Stimulated activated CD4-positive, alpha-beta T cell treated with anti-CD3 and anti-CD28 coated beads, Interleukin-15, amount 100 ng/mL, for 24 hours (primary cell): ENCODE data around the gene VPS13C.

Source experiments
- DNase-seq: peaks from one replicate; pipeline ENCODE4 v3.0.0-alpha.2; 2020

The VPS13C gene

GRCh38 chr15:61839546-61839945 is 220.7 kb downstream of the VPS13C start:
- DNase-seq: no peak

DNA sequence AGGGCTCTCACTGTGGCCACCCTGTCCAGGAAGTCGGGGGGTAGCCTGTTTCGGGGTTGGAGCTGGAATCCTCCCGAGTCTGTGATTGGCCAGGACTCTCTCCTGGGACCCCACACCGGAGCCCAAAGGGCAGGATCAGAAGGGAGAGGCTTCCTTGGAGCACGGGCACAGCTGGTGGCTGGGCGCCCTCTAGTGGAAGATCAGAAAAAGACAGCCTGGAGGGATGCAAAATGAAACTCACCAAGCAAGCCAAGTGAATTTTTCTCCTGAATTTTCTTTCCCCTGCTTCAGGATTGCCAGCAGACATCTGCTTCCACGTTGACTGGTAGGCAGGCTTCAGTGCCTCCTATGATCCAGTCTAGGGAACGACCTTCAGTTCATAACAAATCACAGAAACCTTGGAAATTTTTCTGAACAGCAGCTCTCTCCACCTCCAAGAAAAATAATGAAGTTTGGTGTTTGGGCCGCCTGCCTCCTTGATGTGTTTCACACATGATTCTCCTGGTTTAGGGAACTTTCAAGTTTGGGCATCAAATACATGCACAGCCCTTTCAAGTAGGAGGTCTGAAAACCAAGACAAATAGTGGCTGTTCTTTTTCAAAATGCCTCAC is 224.6 kb downstream of the VPS13C start:
- DNase-seq: peak; percentile 67

- no peak for DNase-seq
These were observed 225.2 kb downstream of the VPS13C start for GRCh38 chr15:61835029-61835428.

DNA sequence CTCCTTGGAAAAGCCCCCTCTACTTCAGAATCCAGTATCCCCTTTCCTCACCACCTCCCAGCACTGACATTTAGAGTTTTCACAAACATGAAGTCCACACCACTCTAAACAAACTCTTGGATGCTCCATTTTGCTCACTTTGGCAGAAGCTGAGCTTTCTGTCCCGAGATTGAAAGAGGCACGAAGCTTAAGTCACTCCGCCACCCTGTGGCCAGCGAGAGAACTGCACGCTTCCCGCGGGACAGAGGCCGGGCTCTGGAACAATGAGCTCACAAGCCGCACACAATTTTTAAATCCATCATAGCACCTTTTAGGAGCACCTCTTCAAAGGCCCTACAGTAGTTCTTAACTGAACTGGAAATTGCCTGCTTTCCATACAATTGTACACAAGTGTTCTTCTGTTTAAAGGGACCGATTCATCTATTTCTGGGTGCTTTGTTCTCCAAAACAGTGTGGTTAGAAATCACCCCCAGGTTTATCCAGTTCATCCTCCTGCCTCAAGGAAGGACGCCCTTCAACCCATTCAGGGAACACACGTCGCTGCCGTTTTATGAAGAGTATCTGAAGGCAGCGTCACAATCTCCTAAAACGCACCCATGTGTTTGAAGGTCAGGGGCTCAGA is 226.1 kb downstream of the VPS13C start:
- peak; percentile 80 for DNase-seq

GRCh38 chr15:61832223-61832622 is 228.0 kb downstream of the VPS13C start:
- no peak for DNase-seq

DNA sequence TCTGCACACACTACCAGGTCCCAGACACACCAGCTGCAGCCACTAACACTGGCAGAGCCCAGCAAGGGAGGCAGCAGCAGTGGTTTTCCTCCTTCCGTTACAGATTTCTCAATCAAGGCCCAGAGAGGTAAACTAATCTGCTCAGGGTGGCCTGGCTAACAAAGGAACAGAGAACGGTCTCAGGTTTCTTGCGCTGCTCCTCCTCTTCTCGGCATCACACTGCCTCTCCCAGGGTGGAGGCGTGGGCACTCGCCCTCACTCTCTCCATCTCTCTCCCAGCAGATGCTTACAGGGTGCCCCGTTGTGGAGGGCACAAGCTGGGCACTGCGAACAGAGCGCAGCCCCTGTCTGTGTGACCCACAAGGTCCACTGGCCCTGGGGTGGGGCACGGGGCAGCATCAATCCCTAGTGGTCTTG is 228.7 kb downstream of the VPS13C start:
- no peak for DNase-seq

GRCh38 chr15:61830536-61831330 is 229.5 kb downstream of the VPS13C start:
- no peak for DNase-seq

DNA sequence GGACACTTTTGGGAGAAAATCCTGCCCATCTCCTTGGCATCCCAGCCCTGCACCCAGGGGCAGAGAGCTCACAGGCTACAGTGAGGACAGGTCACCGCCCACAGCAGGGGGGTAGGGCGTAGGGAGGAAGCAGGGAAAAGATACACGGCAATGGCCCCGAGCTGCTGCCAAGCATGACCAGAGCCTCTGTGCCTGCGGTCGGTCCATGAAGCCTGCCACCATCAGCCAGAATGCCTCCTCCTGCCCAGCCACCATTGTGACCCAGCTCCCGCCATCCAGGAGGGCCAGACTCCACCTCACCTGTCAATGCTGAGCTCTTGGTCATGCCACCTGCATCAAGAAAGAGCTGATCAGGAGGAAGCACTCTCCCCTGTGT is 230.7 kb downstream of the VPS13C start:
- DNase-seq: no peak

GRCh38 chr15:61828860-61829513 is 231.3 kb downstream of the VPS13C start:
- DNase-seq: no peak

GRCh38 chr15:61828008-61828407 is 232.2 kb downstream of the VPS13C start:
- no peak for DNase-seq

DNA sequence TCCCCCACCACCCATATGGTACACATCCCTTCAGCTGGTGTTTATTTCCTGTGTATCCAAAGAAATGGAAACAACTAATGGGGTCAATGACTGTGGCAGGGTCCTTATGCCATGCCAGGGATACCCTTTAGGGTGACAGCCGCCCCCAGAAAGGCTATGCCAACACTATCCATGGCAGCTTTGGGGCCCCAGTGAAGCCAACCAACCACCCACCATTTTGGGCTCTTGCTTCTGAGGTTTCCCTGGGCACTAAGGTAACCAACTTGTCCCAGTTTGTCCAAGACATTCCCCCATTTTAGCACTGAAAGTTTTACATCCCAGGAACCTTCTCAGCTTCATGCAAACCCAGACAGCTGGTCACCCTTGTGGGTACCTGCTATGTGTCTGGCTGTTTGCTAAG is 233.1 kb downstream of the VPS13C start:
- no peak for DNase-seq

DNA sequence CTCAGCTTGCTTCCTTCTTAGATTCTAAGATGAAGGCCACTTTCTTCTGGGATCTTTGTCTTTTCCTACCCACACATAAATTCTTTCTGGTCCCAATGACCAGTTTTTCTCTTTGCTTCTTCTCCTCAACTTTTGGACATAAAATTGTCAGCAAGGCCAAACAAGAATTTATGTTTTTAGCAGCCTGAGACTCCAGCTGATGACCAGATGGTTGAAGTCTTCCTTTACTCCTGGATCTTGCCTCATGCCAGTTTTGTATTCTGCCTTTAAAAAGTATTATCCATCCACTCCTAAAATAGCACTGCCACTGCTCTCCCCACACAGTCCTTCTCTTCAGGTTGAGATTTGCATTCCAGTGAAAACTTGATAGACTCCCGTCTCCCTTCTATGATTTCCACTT is 236.0 kb downstream of the VPS13C start:
- no peak for DNase-seq

DNA sequence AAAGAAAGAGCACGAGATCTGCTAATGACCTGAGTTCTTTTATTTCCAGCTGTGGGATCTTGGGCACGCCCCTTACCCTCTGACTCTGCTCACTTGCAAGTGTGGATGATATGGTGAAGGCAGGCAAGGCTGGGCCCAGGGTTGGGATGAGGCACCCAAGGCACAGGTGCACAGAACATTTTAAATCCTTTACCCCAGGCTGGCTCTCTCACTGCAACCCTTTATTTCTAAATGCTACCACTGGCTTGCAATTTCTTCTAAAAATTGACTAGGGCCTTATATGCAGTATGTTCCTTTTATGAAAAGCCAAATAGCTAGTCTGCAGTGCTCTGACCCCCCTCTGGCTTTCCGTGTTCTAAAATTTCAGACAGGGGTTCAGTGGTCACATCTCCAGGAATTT is 237.7 kb downstream of the VPS13C start:
- no peak for DNase-seq

GRCh38 chr15:61820951-61821350 is 239.3 kb downstream of the VPS13C start:
- no peak for DNase-seq

GRCh38 chr15:61820212-61820611 is 240.0 kb downstream of the VPS13C start:
- no peak for DNase-seq

GRCh38 chr15:61819386-61819785 is 240.9 kb downstream of the VPS13C start:
- DNase-seq: no peak

GRCh38 chr15:61818801-61819200 is 241.4 kb downstream of the VPS13C start:
- no peak for DNase-seq

DNA sequence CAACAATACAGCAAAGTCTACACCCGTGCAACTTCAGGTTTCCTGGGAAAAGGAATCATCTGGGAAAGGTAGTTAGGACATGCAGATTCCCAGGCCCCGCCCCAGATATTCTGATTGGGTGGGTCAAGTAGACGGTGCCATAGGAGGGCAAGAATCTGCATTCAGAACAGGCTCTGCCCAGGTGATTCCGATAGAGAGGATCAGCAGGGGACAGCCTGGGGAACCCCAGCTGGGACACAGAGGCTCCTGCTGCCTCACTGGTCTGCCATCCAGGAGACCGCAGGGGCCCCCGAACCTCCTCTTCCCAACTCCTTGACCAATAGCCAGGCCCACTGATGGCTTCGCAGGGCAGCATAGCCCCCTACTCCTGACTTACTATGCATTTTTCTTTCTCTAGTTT is 243.4 kb downstream of the VPS13C start:
- DNase-seq: no peak

DNA sequence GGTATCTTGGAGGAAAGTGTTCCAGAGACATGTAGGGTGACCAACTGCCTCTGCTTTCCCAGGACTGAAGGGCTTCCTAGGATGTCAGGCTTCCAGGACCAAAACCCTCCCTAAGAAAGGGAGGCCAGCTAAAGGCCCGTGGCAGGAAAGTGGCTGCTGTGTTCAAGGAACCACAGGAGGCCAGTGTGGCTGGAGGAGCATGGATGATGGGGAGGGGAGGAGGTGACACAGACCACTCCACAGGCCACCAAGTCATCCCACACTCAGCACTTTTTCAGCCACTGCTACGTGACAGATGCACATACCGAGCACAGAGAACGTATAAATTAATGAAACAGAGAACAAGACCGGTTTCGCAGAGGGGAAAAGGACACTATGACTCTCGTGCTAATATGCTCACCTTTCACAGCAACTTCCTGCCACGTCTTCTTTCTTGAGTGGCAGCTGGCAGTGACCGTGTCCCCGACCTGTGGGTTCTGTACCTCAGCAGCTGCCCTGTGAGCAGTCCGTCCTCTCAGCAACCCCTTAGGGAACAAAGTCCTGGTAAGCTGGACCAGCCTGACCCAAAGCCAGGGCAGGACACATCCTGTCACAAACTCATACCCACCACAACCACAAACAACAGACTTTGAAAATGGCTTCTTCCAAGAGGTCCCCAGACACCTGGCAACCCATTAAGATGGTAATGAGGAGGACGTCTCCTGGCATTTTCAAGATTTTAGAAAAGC is 244.7 kb downstream of the VPS13C start:
- DNase-seq: no peak

DNA sequence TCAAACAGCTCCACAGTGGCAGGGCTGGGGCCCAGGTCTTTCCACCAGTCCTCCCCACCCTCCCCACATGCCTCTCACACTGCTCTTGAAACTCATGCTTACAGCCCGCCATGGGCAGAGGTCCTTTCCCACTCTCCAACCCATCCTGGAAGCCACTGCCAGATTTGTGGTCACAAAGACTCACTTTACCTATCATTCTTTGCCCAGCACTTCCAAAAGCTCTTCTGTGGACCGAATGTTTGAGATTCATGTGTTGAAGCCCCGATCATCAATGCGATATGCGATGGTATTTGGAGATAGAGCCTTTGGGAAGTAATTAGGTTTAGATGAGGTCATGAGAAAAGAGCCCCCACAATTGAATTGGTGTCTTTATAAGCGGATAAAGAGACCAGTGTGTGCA is 247.8 kb downstream of the VPS13C start:
- DNase-seq: no peak

GRCh38 chr15:61811952-61812351 is 248.3 kb downstream of the VPS13C start:
- no peak for DNase-seq

DNA sequence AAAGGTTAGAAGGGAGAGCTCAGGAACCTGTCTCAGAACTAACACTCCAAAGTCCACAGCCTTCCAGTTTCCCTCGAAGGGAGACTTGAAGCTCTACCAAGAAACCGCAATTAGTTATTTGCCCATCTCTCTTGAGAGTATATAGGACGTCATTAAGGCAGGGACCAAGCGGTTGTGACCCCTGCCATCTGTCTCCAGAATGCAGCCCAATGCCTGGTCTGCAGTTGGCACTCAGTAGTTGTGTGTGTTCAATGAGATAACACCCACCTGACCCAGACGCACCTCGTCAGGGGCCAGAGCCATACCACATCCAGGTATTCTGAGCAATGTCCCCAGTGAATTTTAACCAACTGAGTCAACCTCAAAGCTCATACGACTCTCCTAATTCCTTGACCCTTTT is 251.0 kb downstream of the VPS13C start:
- no peak for DNase-seq

- no peak for DNase-seq
These were observed 252.8 kb downstream of the VPS13C start for GRCh38 chr15:61807281-61807929.
